SU-DHL-6 (cell line): Measurements from ENCODE around the gene HSD3B7.
A peak's percentile ranks its signal among the peaks of the same experiment; 100 is the strongest.

Experiments
- H2AFZ ChIP-seq: fragments of 200-600 bp; sonication (generic); 2 replicates; pipeline ENCODE4 v1.6.1; 2014; ENCODE audit warnings: low read depth, mild to moderate bottlenecking, moderate library complexity, mixed read lengths, antibody characterized with exemption, low read length; ENCODE audit not compliant: severe bottlenecking
- H3F3A ChIP-seq: fragments of 200-600 bp; shearing (Covaris generic); 2 replicates; pipeline ENCODE4 v1.6.0; 2016; ENCODE audit warnings: antibody characterized with exemption, mild to moderate bottlenecking; ENCODE audit not compliant: insufficient read depth
- H3K27ac ChIP-seq: fragments of 200-600 bp; sonication (generic); 2 replicates; pipeline ENCODE4 v1.5.1; 2016; ENCODE audit warnings: low read depth, mild to moderate bottlenecking, low read length, moderate library complexity, mixed read lengths
- H3K27me3 ChIP-seq: fragments of 200-600 bp; sonication (generic), shearing (Covaris generic); 2 replicates; pipeline ENCODE4 v1.6.0; 2014; ENCODE audit warnings: mild to moderate bottlenecking, low read length
- H3K36me3 ChIP-seq: fragments of 200-600 bp; sonication (generic); 2 replicates; pipeline ENCODE4 v1.6.1; 2014; ENCODE audit warnings: mild to moderate bottlenecking, low read length, mixed read lengths
- H3K4me2 ChIP-seq: fragments of 300-600, 200-600 bp; shearing (Covaris generic), sonication (generic); 2 replicates; pipeline ENCODE4 v1.6.0; 2014; ENCODE audit warnings: low read length, low read depth, mild to moderate bottlenecking; ENCODE audit not compliant: poor library complexity, severe bottlenecking
- H3K4me3 ChIP-seq: fragments of 200-600 bp; sonication (generic); 2 replicates; pipeline ENCODE4 v1.5.1; 2014; ENCODE audit warnings: antibody characterized with exemption, low read length, mild to moderate bottlenecking, mixed read lengths; ENCODE audit not compliant: insufficient read depth, poor library complexity, severe bottlenecking
- H3K79me2 ChIP-seq: fragments of 200-600 bp; sonication (generic); 2 replicates; pipeline ENCODE4 v1.6.1; 2014; ENCODE audit warnings: mild to moderate bottlenecking, low read length, moderate library complexity; ENCODE audit not compliant: insufficient read depth
- H3K9ac ChIP-seq: fragments of 200-600 bp; sonication (generic); 2 replicates; pipeline ENCODE4 v1.7.0; 2014; ENCODE audit warnings: mild to moderate bottlenecking, low read length
- H3K9me2 ChIP-seq: fragments of 200-600 bp; sonication (generic); replicated peaks from 2 replicates; pipeline ENCODE4 v1.6.1; 2014; ENCODE audit warnings: low read length; ENCODE audit not compliant: insufficient read depth
- H3K9me3 ChIP-seq: fragments of 200-600 bp; sonication (generic); 2 replicates; pipeline ENCODE4 v1.6.1; 2014; ENCODE audit warnings: low read length, mixed read lengths; ENCODE audit not compliant: insufficient read depth
- H4K20me1 ChIP-seq: fragments of 200-600 bp; sonication (generic); 2 replicates; pipeline ENCODE4 v1.6.1; 2014; ENCODE audit warnings: low read depth, mild to moderate bottlenecking, antibody characterized with exemption, low read length, moderate library complexity, mixed read lengths
- EZH2phosphoT487 ChIP-seq: fragments of 200-600 bp; sonication (generic), shearing (Covaris generic); conservative IDR thresholded peaks from 2 replicates; pipeline ENCODE4 v1.6.1; 2018; ENCODE audit warnings: mild to moderate bottlenecking, antibody characterized with exemption, low read length, moderate library complexity, mixed read lengths
- TF ChIP-seq, protein P1 (sequence below): fragments of 200-600 bp; sonication (generic); IDR thresholded peaks from one replicate; pipeline ENCODE4 v1.5.1; 2017; ENCODE audit warnings: antibody characterized with exemption, mild to moderate bottlenecking, low read length, moderate library complexity; ENCODE audit not compliant: insufficient read depth, poor library complexity, severe bottlenecking

Gene HSD3B7

DNA sequence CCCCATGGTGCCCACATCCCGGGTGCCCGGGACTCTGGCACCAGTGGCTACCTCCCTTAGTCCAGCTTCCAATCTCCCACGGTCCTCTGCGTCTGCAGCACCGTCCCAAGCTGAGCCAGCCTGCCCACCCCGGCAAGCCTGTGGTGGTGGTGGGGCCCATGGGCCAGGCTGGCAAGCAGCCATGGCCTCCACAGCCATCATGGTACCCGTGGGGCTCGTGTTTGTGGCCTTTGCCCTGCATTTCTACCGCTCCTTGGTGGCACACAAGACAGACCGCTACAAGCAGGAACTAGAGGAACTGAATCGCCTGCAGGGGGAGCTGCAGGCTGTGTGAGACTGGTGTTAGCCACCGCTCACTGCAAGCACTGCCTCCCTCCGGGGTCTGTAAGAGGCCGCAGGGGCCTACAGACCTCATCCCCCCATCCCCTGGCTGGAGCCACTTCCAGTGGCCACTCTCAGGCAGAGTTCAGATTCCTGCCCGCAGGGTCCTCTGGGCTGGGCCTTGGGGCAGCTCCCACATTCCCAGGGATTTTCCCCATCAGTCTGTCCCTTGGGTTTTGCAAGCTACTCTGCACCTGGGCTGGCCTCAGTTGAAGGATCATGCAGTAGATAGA is 31.4 kb upstream of the HSD3B7 start:
- H3K9me2 ChIP-seq = no peaks in the 10 kb centered on the region
- H4K20me1 ChIP-seq = no peaks in the 10 kb centered on the region
- no peak overlapping the region for H3K9ac ChIP-seq
- H3K79me2 ChIP-seq = peaks cover 6% of the 10 kb centered on the region
- H3K27ac ChIP-seq = no peak overlapping the region
- H3K27me3 ChIP-seq = no peaks in the 10 kb centered on the region
- H3K36me3 ChIP-seq = no peaks in the 10 kb centered on the region
- H3F3A ChIP-seq = peaks cover 4% of the 10 kb centered on the region; the same call in 1 of the 2 replicates
- no peak for TF ChIP-seq EZH2phosphoT487
- TF ChIP-seq, protein P1, sequence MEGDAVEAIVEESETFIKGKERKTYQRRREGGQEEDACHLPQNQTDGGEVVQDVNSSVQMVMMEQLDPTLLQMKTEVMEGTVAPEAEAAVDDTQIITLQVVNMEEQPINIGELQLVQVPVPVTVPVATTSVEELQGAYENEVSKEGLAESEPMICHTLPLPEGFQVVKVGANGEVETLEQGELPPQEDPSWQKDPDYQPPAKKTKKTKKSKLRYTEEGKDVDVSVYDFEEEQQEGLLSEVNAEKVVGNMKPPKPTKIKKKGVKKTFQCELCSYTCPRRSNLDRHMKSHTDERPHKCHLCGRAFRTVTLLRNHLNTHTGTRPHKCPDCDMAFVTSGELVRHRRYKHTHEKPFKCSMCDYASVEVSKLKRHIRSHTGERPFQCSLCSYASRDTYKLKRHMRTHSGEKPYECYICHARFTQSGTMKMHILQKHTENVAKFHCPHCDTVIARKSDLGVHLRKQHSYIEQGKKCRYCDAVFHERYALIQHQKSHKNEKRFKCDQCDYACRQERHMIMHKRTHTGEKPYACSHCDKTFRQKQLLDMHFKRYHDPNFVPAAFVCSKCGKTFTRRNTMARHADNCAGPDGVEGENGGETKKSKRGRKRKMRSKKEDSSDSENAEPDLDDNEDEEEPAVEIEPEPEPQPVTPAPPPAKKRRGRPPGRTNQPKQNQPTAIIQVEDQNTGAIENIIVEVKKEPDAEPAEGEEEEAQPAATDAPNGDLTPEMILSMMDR = peak; percentile 91
- no peaks in the 10 kb centered on the region for H3K9me3 ChIP-seq
- no peak overlapping the region for H2AFZ ChIP-seq
- no peak overlapping the region for H3K4me2 ChIP-seq
- no peak overlapping the region for H3K4me3 ChIP-seq

DNA sequence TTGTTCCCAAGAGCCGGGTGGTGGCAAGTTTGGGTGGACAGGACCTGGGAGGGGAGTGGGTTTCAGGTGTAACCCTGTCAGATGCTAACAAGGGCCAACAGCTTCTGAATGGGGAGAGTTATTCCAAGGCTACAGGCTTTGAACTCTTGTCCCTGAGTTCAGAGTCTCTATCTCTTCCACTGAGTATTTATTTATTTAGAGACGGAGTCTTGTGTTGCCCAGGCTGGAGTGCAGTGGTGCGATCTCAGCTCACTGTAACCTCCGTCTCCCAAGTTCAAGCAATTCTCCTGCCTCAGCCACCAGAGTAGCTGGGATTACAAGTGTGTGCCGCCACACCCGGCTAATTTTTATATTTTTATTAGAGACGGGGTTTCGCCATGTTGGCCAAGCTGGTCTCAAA is 30.0 kb upstream of the HSD3B7 start:
- no peak overlapping the region for H3K27ac ChIP-seq
- no peaks in the 10 kb centered on the region for H3K9me2 ChIP-seq
- peaks cover 9% of the 10 kb centered on the region; the same call in 1 of the 2 replicates for H3F3A ChIP-seq
- H3K79me2 ChIP-seq = peaks cover 9% of the 10 kb centered on the region
- H3K27me3 ChIP-seq = no peaks in the 10 kb centered on the region
- H3K9me3 ChIP-seq = no peaks in the 10 kb centered on the region
- H3K4me2 ChIP-seq = no peak overlapping the region
- H4K20me1 ChIP-seq = no peaks in the 10 kb centered on the region
- no peak overlapping the region for H3K4me3 ChIP-seq
- no peak overlapping the region for H2AFZ ChIP-seq
- no peak for TF ChIP-seq EZH2phosphoT487
- peaks cover 3% of the 10 kb centered on the region; the same call in 1 of the 2 replicates for H3K36me3 ChIP-seq
- no peak overlapping the region for H3K9ac ChIP-seq

DNA sequence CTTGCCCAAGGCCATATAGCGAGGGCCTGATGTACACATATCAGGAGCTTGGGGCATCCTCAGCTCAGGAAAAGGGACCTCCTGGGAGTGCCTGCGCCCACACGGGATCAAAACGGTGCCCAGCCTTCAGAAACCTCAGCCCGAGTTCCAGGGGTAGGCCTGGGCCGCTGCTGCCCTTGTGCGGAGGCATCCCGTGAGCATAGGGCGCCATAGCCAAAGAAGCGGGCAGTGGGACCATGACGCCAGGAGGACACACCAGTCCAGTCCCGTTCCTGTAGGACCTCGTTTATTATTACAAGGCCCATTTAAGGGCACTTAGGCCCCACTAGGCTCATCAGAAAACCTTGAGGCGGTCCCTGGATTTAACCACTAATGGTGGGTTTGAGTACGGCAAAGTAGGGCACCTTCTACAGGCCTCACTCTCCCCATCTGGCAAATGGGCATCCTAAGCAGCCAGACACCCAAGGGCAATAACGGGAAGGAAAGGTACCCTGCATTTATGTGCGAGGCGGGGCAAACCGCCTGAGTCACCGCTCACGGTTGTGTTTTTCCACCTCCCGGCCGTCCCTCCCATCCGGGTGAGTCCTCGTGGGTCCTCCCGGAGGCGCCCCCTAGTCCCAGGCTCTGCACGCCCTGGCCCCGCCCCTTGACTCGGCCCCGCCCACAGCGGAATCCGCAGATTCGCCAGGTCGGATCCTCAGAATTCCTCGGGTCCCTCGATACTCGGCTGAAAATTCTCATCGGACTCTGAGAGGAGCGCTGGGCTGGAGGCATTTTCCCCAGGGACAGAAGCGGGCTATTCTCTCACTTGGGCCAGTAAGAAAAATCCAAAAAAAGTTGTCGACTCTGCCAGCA is 28.2 kb upstream of the HSD3B7 start:
- Histone ChIP-seq H3K9me3 (no peaks in the 10 kb centered on the region), H3K36me3 (peaks cover 14% of the 10 kb centered on the region; the same call in 1 of the 2 replicates), H2AFZ (peak overlapping the region; percentile 95), H3K27me3 (no peaks in the 10 kb centered on the region), H3K4me2 (peak overlapping the region; percentile 89), H3F3A (peaks cover 9% of the 10 kb centered on the region; the same call in 1 of the 2 replicates), H3K79me2 (peaks cover 9% of the 10 kb centered on the region), H3K4me3 (peak overlapping the region; percentile 80), H3K9ac (peak overlapping the region; percentile 93), H3K27ac (peak overlapping the region; percentile 87), H4K20me1 (no peaks in the 10 kb centered on the region), H3K9me2 (no peaks in the 10 kb centered on the region)
- no peak for TF ChIP-seq EZH2phosphoT487
- TF ChIP-seq, protein P1 = peak; percentile 41
